ENCODE results near the gene PEPD.

The PEPD gene

GRCh38 chr19:33410915-33411401 lies 110.6 kb downstream of the PEPD start:
- Histone ChIP-seq H3K4me1 (no peaks in the 10 kb centered on the region), H3K27ac (no peak overlapping the region), H3K27me3 (no peaks in the 10 kb centered on the region), H3K36me3 (peaks cover 10 to 29% (median 18%) of the 10 kb centered on the region in 3 donors), H3K9me3 (no peaks in the 10 kb centered on the region), H3K4me3 (no peak overlapping the region)
- TF ChIP-seq CTCF (IDR thresholded peaks at IDR 0.05) = no peak
- intact Hi-C loops (cut with DNase I; ENCODE audit: low total_unique reads) = no loop called here
- no peak for DNase-seq

- Histone ChIP-seq H3K4me3 (no peak overlapping the region), H3K27ac (no peak overlapping the region), H3K36me3 (peaks cover 10 to 36% (median 18%) of the 10 kb centered on the region in 3 donors), H3K27me3 (no peaks in the 10 kb centered on the region), H3K4me1 (no peaks in the 10 kb centered on the region), H3K9me3 (no peaks in the 10 kb centered on the region)
- intact Hi-C loops (cut with DNase I; ENCODE audit: low total_unique reads) = loop anchor here (10.0 kb wide), 1 partner anchor 105 kb away; the partner anchor contains the start of gene CEBPA
- TF ChIP-seq CTCF (IDR thresholded peaks at IDR 0.05) = no peak
- no peak for DNase-seq
Observed at GRCh38 chr19:33409906-33410685, 111.5 kb downstream of the PEPD start.

GRCh38 chr19:33408538-33409434 lies 112.8 kb downstream of the PEPD start:
- H3K27me3 ChIP-seq = no peaks in the 10 kb centered on the region
- H3K4me1 ChIP-seq = no peaks in the 10 kb centered on the region
- intact Hi-C loops (cut with DNase I; ENCODE audit: low total_unique reads) = loop anchor here (10.0 kb wide), 1 partner anchor 104 kb away; the partner anchor contains the start of gene CEBPA
- no peaks in the 10 kb centered on the region for H3K9me3 ChIP-seq
- TF ChIP-seq CTCF (IDR thresholded peaks at IDR 0.05) = no peak
- H3K27ac ChIP-seq = no peak overlapping the region
- H3K4me3 ChIP-seq = no peak overlapping the region
- no peak for DNase-seq
- H3K36me3 ChIP-seq = peaks cover 10 to 37% (median 18%) of the 10 kb centered on the region in 3 donors

- Histone ChIP-seq H3K4me1 (no peaks in the 10 kb centered on the region), H3K9me3 (no peaks in the 10 kb centered on the region), H3K4me3 (no peak overlapping the region), H3K36me3 (peaks cover 10 to 37% (median 18%) of the 10 kb centered on the region in 3 donors), H3K27ac (no peak overlapping the region), H3K27me3 (no peaks in the 10 kb centered on the region)
- intact Hi-C loops (cut with DNase I; ENCODE audit: low total_unique reads) = loop anchor here (10.0 kb wide), 1 partner anchor 103 kb away; the partner anchor contains the start of gene CEBPA
- no peak for TF ChIP-seq CTCF (IDR thresholded peaks at IDR 0.05)
- no peak for DNase-seq
Observed at GRCh38 chr19:33408116-33408515, 113.5 kb downstream of the PEPD start.

- no peaks in the 10 kb centered on the region for H3K4me1 ChIP-seq
- H3K27me3 ChIP-seq = no peaks in the 10 kb centered on the region
- H3K9me3 ChIP-seq = no peaks in the 10 kb centered on the region
- no peak overlapping the region for H3K27ac ChIP-seq
- intact Hi-C loops (cut with DNase I; ENCODE audit: low total_unique reads) = loop anchor here (2.0 to 10.0 kb wide), 3 partner anchors 103 to 173 kb away; partner anchors contain the start of gene CEBPA
- no peak overlapping the region for H3K4me3 ChIP-seq
- TF ChIP-seq CTCF (IDR thresholded peaks at IDR 0.05) = no peak
- H3K36me3 ChIP-seq = peaks cover 10 to 37% (median 18%) of the 10 kb centered on the region in 3 donors
- DNase-seq = no peak
Observed at GRCh38 chr19:33407716-33408115, 113.9 kb downstream of the PEPD start.
